Stimulated activated naive B cell treated with anti-CD40 and anti-IgM and Interleukin-4, amounts not matched to agents 10 μg/mL and 1 μg/mL and 100 μg/mL, for 72 hours (primary cell): ENCODE measurements around the gene MADD.

Experiments
- ATAC-seq, 2 donors: fragments of 150-1000 bp; cut with Tn5 transposase; replicated peaks; 2 replicates each; pipeline ENCODE4 v1.10.0; 2021; ENCODE audit warnings: moderate library complexity in 1 of 2
- DNase-seq: peaks from one replicate; pipeline ENCODE4 v3.0.0; 2021
- H3K27ac Mint-ChIP-seq: one replicate; pipeline ENCODE4 v1.8.0; 2022; ENCODE audit warnings: mild to moderate bottlenecking, mixed read lengths
- H3K27me3 Mint-ChIP-seq, 2 donors: one replicate each; pipeline ENCODE4 v1.8.0; 2022; ENCODE audit warnings: mixed read lengths in 2 of 2
- H3K36me3 Mint-ChIP-seq, 2 donors: one replicate each; pipeline ENCODE4 v1.8.0; 2022; ENCODE audit warnings: mixed read lengths in 2 of 2, mild to moderate bottlenecking in 1 of 2
- H3K4me1 Mint-ChIP-seq, 2 donors: one replicate each; pipeline ENCODE4 v1.8.0; 2022; ENCODE audit warnings: mixed read lengths in 2 of 2, mild to moderate bottlenecking in 1 of 2
- H3K4me3 Mint-ChIP-seq, 2 donors: one replicate each; pipeline ENCODE4 v1.8.0; 2022; ENCODE audit warnings: mild to moderate bottlenecking in 2 of 2, mixed read lengths in 2 of 2, moderate library complexity in 1 of 2
- H3K9me3 Mint-ChIP-seq, 2 donors: one replicate each; pipeline ENCODE4 v1.8.0; 2022; ENCODE audit warnings: mixed read lengths in 2 of 2, mild to moderate bottlenecking in 1 of 2

Gene MADD

GRCh38 chr11:47353978-47354774, 84.2 kb downstream of the MADD start:
- DNase-seq (no peak), ATAC-seq (peak in 1 of 2 donors; percentile 21)
- Mint-ChIP-seq H3K27ac (peak overlapping the region; percentile 14), H3K27me3 (no peaks in the 10 kb centered on the region), H3K4me1 (peaks cover 0 to 3% of the 10 kb centered on the region in 2 donors), H3K9me3 (no peaks in the 10 kb centered on the region), H3K4me3 (no peak overlapping the region), H3K36me3 (peaks cover 11 to 12% of the 10 kb centered on the region in 2 donors)

- H3K36me3 Mint-ChIP-seq, result peaks cover 17 to 20% of the 10 kb centered on the region in 2 donors
- ATAC-seq, result no peak
- H3K27me3 Mint-ChIP-seq, result no peaks in the 10 kb centered on the region
- peaks cover 0 to 10% of the 10 kb centered on the region in 2 donors for H3K4me1 Mint-ChIP-seq
- H3K4me3 Mint-ChIP-seq, result no peak overlapping the region
- no peaks in the 10 kb centered on the region for H3K9me3 Mint-ChIP-seq
- no peak overlapping the region for H3K27ac Mint-ChIP-seq
- no peak for DNase-seq
Observed at GRCh38 chr11:47354913-47355282, 85.0 kb downstream of the MADD start.

- DNase-seq, result no peak
- ATAC-seq, result peak in 1 of 2 donors; percentile 28
- Mint-ChIP-seq H3K27ac (no peak overlapping the region), H3K27me3 (no peaks in the 10 kb centered on the region), H3K36me3 (peaks cover 17 to 23% of the 10 kb centered on the region in 2 donors), H3K4me1 (peaks cover 0 to 10% of the 10 kb centered on the region in 2 donors), H3K4me3 (peak overlapping the region in 1 of 2 donors; percentile 7), H3K9me3 (no peaks in the 10 kb centered on the region)
Observed at GRCh38 chr11:47355283-47356128, 85.6 kb downstream of the MADD start.

GRCh38 chr11:47356129-47356997, 86.4 kb downstream of the MADD start:
- Mint-ChIP-seq H3K4me1 (peaks cover 7 to 13% of the 10 kb centered on the region in 2 donors), H3K27me3 (no peaks in the 10 kb centered on the region), H3K36me3 (peaks cover 22 to 29% of the 10 kb centered on the region in 2 donors), H3K9me3 (peaks cover 0 to 3% of the 10 kb centered on the region in 2 donors), H3K4me3 (no peak overlapping the region), H3K27ac (no peak overlapping the region)
- ATAC-seq, result no peak
- DNase-seq, result no peak

- Mint-ChIP-seq H3K27ac (no peak overlapping the region), H3K9me3 (peaks cover 0 to 3% of the 10 kb centered on the region in 2 donors), H3K4me3 (no peak overlapping the region), H3K36me3 (peaks cover 25 to 35% of the 10 kb centered on the region in 2 donors), H3K4me1 (peaks cover 13 to 19% of the 10 kb centered on the region in 2 donors), H3K27me3 (no peaks in the 10 kb centered on the region)
- DNase-seq (no peak), ATAC-seq (no peak)
Observed at GRCh38 chr11:47356998-47357329, 87.0 kb downstream of the MADD start.

- DNase-seq (no peak), ATAC-seq (no peak)
- Mint-ChIP-seq H3K4me3 (no peak overlapping the region), H3K9me3 (peaks cover 0 to 3% of the 10 kb centered on the region in 2 donors), H3K27me3 (no peaks in the 10 kb centered on the region), H3K27ac (no peak overlapping the region), H3K36me3 (peaks cover 25 to 35% of the 10 kb centered on the region in 2 donors), H3K4me1 (peaks cover 13 to 19% of the 10 kb centered on the region in 2 donors)
Observed at GRCh38 chr11:47357985-47358730, 88.2 kb downstream of the MADD start.

GRCh38 chr11:47358731-47359051, 88.8 kb downstream of the MADD start:
- peak overlapping the region; percentile 92 for H3K27ac Mint-ChIP-seq
- H3K36me3 Mint-ChIP-seq, result peaks cover 25 to 35% of the 10 kb centered on the region in 2 donors
- no peak overlapping the region for H3K4me3 Mint-ChIP-seq

GRCh38 chr11:47359162-47359561, 89.2 kb downstream of the MADD start:
- ATAC-seq, result no peak
- Mint-ChIP-seq H3K27me3 (no peaks in the 10 kb centered on the region), H3K4me1 (peaks cover 14 to 19% of the 10 kb centered on the region in 2 donors), H3K27ac (peak overlapping the region; percentile 92), H3K4me3 (peak overlapping the region in 1 of 2 donors; percentile 55), H3K9me3 (peaks cover 0 to 3% of the 10 kb centered on the region in 2 donors), H3K36me3 (peaks cover 25 to 35% of the 10 kb centered on the region in 2 donors)
- DNase-seq, result no peak

More at GRCh38 chr11:47358731-47359051, 88.8 kb downstream of the MADD start:
- Mint-ChIP-seq H3K4me1 (peaks cover 13 to 19% of the 10 kb centered on the region in 2 donors), H3K9me3 (peaks cover 0 to 3% of the 10 kb centered on the region in 2 donors), H3K27me3 (no peaks in the 10 kb centered on the region)
- ATAC-seq, result no peak
- no peak for DNase-seq

- peaks cover 19 to 23% of the 10 kb centered on the region in 2 donors for H3K4me1 Mint-ChIP-seq
- H3K4me3 Mint-ChIP-seq, result peak overlapping the region; percentile 51 to 55
- H3K9me3 Mint-ChIP-seq, result peaks cover 0 to 3% of the 10 kb centered on the region in 2 donors
- ATAC-seq (peak; percentile 38 to 44), DNase-seq (no peak)
- H3K27me3 Mint-ChIP-seq, result no peaks in the 10 kb centered on the region
- H3K36me3 Mint-ChIP-seq, result peaks cover 24 to 35% of the 10 kb centered on the region in 2 donors
- peak overlapping the region; percentile 92 for H3K27ac Mint-ChIP-seq
Observed at GRCh38 chr11:47359586-47359985, 89.7 kb downstream of the MADD start.

GRCh38 chr11:47360341-47360740, 90.4 kb downstream of the MADD start:
- Mint-ChIP-seq H3K27me3 (no peaks in the 10 kb centered on the region), H3K9me3 (peaks cover 0 to 3% of the 10 kb centered on the region in 2 donors), H3K4me1 (peaks cover 23 to 26% of the 10 kb centered on the region in 2 donors), H3K4me3 (no peak overlapping the region), H3K27ac (peak overlapping the region; percentile 92), H3K36me3 (peaks cover 22 to 38% of the 10 kb centered on the region in 2 donors)
- ATAC-seq (no peak), DNase-seq (no peak)

- no peaks in the 10 kb centered on the region for H3K27me3 Mint-ChIP-seq
- peaks cover 28 to 46% of the 10 kb centered on the region in 2 donors for H3K36me3 Mint-ChIP-seq
- no peak overlapping the region for H3K4me3 Mint-ChIP-seq
- H3K27ac Mint-ChIP-seq, result peak overlapping the region; percentile 88
- peaks cover 29 to 34% of the 10 kb centered on the region in 2 donors for H3K4me1 Mint-ChIP-seq
- H3K9me3 Mint-ChIP-seq, result peaks cover 2 to 8% of the 10 kb centered on the region in 2 donors
- ATAC-seq (no peak), DNase-seq (no peak)
Observed at GRCh38 chr11:47361419-47361818, 91.5 kb downstream of the MADD start.

GRCh38 chr11:47366020-47366490, 96.1 kb downstream of the MADD start:
- Mint-ChIP-seq H3K4me1 (peaks cover 33 to 65% of the 10 kb centered on the region in 2 donors), H3K9me3 (peaks cover 4 to 6% of the 10 kb centered on the region in 2 donors), H3K27me3 (no peaks in the 10 kb centered on the region), H3K4me3 (peak overlapping the region; percentile 56 to 75), H3K36me3 (peaks cover 31 to 56% of the 10 kb centered on the region in 2 donors), H3K27ac (peak overlapping the region; percentile 93)
- DNase-seq, result peak; percentile 72
- peak; percentile 91 to 94 for ATAC-seq

- H3K27ac Mint-ChIP-seq, result peak overlapping the region; percentile 94
- H3K36me3 Mint-ChIP-seq, result peaks cover 40 to 61% of the 10 kb centered on the region in 2 donors
- H3K4me1 Mint-ChIP-seq, result peaks cover 42 to 82% of the 10 kb centered on the region in 2 donors
- no peak for DNase-seq
- peaks cover 4% of the 10 kb centered on the region in 2 donors for H3K9me3 Mint-ChIP-seq
- no peaks in the 10 kb centered on the region for H3K27me3 Mint-ChIP-seq
- no peak for ATAC-seq
- H3K4me3 Mint-ChIP-seq, result peak overlapping the region; percentile 33 to 40
Observed at GRCh38 chr11:47369676-47370075, 99.7 kb downstream of the MADD start.
